Measurements from ENCODE around the gene MAG. TPM values are rescaled to one million over a fixed set of nuclear protein-coding genes. Genes with fewer than 3 reads are reported as not detected.

The MAG gene, protein sequence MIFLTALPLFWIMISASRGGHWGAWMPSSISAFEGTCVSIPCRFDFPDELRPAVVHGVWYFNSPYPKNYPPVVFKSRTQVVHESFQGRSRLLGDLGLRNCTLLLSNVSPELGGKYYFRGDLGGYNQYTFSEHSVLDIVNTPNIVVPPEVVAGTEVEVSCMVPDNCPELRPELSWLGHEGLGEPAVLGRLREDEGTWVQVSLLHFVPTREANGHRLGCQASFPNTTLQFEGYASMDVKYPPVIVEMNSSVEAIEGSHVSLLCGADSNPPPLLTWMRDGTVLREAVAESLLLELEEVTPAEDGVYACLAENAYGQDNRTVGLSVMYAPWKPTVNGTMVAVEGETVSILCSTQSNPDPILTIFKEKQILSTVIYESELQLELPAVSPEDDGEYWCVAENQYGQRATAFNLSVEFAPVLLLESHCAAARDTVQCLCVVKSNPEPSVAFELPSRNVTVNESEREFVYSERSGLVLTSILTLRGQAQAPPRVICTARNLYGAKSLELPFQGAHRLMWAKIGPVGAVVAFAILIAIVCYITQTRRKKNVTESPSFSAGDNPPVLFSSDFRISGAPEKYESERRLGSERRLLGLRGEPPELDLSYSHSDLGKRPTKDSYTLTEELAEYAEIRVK
- total RNA-seq = under 1 TPM in 1 of 2 experiments, not detected in 1; 0.26 TPM

DNA sequence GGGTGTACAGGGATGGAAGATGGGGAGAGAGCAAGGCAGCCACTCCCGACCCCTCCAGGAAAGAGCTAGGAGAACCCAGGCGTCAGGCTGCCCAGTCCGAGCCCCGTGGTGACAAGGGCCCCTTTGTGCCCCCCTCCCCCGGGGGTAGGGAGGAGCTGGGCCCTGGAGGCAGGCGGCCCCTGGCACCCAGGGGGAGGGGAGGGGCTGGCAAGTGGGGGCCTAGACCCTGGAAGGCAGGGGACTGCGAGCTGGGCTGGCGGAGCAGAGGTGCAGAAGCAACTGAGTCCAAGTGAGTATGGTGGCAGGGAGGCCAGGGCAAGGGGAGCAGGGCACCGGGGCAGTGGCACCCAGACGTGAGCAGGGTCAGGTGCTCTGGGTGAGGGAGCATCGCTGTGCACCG is at the start of gene MAG:
Gene MAG (plus strand): TSS at position 246 of the 400 bp plus-strand sequence. CDS start 3,248 bp downstream, outside the sequence.
- CTCF ChIA-PET = no interaction called here
- ATAC-seq (no peak), DNase-seq (no peak)
- Mint-ChIP-seq H3K27me3 (no peaks in the 10 kb centered on the region), H3K4me3 (no peak within 1 kb of the TSS), H3K4me1 (peaks cover 8% of the 10 kb centered on the region), H3K27ac (no peak within 1 kb of the TSS), H3K9me3 (ENCODE audit: low read depth) (no peaks in the 10 kb centered on the region), H3K36me3 (no peaks in the 10 kb centered on the region)

DNA sequence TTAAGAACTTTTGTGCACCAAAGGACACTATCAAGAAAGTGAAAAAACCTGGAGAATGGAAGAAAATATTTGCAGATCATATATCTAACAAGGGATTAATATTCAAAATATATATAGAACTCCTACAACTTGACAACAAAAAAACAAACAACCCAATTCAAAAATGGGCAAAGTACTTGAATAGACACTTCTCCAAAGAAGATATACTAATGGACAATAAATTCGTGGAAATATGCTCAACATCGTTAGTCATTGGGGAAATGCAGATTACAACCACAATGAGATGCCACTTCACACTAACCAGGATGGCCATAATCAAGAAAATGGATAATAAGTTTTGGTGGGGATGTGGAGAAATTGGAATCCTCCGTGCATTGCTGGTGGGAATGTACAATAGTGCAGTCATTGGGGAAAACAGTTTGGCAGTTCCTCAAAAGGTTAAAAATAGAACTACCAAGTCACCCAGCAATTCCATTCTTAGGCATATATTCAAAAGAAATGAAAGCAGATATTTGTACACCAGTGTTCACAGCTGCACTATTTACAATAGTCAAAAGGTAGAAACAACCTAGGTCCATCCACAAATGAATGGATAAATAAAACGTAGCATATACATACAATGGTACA is 45.4 kb upstream of the MAG start:
- Mint-ChIP-seq H3K36me3 (peaks cover 22% of the 10 kb centered on the region), H3K4me1 (peaks cover 25% of the 10 kb centered on the region), H3K4me3 (no peak overlapping the region), H3K27ac (no peak overlapping the region), H3K27me3 (peaks cover 48% of the 10 kb centered on the region), H3K9me3 (ENCODE audit: low read depth) (peaks cover 9% of the 10 kb centered on the region)
- CTCF ChIA-PET = no interaction called here
- DNase-seq = no peak
- no peak for ATAC-seq

DNA sequence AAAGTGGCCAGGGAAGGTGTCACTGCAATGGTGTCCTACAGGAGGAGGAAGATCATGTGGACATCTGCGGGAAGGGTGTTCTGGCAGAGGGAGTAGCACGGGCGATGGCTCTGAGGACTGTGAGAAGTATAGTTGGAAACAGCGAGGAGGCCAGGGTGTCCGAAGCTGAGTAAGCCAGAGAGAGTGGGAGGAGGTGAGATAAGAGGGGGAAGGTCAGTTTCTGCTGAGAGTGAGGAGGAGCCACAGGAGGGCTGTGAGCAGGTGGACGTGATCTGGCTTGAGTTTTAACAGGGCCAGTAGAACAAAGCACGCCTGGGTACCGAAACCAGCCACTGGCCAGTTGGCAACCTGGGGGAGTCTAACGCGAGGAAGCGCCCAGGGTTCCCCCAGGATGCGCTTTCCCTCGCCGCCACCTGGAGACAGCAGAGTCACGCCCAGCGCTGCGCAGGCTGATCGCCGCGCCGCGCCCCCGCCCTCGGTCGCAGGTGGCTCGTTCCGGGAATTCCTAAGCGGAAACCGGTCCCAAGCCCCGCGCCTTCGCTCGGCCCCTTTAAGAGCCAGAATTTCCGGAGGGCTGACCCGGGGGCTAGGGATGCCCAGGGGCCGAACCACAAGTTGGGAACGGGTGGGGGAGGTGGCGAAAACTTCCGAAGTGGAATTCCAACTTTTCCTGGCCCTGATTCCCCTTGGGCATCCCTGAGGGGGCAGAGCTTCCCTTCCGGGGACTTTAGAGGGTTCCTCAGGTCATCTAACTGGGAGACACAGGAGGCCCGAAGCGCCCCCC is 44.2 kb upstream of the MAG start:
- peak overlapping the region; percentile 79 for H3K4me3 Mint-ChIP-seq
- peaks cover 44% of the 10 kb centered on the region for H3K27me3 Mint-ChIP-seq
- H3K4me1 Mint-ChIP-seq = peaks cover 25% of the 10 kb centered on the region
- ATAC-seq = peak; percentile 52
- peaks cover 19% of the 10 kb centered on the region for H3K36me3 Mint-ChIP-seq
- peaks cover 5% of the 10 kb centered on the region for H3K9me3 Mint-ChIP-seq (ENCODE audit: low read depth)
- peak; percentile 57 for DNase-seq
- CTCF ChIA-PET = no interaction called here
- peak overlapping the region; percentile 84 for H3K27ac Mint-ChIP-seq

DNA sequence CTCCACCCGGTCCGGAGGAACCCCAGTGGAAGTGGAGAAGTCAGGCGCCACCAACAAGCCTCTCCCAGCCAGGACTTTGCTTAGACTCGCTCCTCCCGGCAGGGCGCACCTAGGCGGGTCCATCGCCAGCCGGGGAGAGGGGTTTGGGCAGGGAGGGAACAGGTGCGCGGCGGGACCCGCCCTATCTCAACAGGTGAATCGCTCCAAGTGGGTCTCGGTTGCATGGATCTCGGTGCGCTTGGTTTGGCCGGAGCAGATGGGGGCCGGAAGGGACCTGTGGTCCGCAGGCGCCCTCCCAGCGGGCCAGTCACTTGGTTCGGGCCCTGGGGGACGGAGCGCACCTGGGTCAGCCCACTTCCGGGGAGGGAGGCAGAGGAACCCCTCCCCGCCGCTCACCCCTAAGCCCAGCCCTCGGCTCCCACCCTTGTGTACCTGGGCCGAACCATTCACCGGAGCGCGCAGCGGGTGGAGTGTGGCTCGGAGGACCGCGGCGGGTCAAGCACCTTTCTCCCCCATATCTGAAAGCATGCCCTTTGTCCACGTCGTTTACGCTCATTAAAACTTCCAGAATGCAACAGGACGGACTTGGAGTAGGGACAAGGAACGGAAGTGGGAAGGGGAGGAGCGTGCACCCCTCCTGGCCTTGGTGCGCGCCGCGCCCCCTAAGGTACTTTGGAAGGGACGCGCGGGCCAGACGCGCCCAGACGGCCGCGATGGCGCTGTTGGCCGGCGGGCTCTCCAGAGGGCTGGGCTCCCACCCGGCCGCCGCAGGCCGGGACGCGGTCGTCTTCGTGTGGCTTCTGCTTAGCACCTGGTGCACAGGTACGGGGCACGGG is 43.4 kb upstream of the MAG start, which contains the start of gene LSR:
Gene LSR (plus strand): TSS at position 693 of the 836 bp plus-strand sequence. CDS start 21 bp downstream, at position 714.
- DNase-seq (peak; percentile 83), ATAC-seq (peak; percentile 93)
- H3K9me3 Mint-ChIP-seq (ENCODE audit: low read depth) = peaks cover 5% of the 10 kb centered on the region
- CTCF ChIA-PET = no interaction called here
- H3K4me1 Mint-ChIP-seq = peaks cover 25% of the 10 kb centered on the region
- H3K27ac Mint-ChIP-seq = peak within 1 kb of the TSS; percentile 84
- H3K4me3 Mint-ChIP-seq = peak within 1 kb of the TSS; percentile 79
- H3K36me3 Mint-ChIP-seq = peaks cover 16% of the 10 kb centered on the region
- H3K27me3 Mint-ChIP-seq = peaks cover 36% of the 10 kb centered on the region

DNA sequence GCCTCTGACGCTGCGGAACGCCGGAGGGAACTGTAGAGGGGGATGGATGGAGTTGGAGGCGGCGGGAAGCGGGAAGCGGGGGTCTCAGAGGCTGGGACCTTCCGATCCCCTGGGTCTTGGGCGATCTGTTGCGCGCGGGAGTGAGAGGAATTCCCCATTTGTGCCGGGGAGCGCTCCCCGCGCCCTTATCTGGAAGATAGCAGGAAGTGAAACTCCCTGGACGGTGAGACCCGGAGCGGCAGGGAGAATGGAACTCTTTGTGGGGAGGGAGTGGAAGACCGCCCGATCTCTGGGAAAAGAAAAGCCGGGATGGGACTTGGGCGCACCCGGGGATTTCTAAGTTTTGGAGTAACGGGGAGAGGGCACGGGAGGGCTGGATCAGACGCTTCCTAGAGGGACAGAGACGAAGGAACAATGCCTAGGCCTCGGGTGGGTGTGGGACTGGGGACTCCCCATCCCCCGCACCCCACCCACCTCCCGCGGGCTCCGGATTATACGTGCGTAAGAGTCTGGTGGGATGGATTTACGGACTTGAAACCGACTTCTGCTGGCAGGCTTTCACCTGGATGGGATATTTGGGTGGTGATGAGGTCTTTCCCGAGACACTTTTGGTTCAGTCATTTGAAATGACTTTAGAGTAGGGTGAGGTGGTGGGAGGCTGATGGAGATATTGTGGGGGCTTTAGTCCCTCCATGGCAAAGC is 42.7 kb upstream of the MAG start:
- H3K27me3 Mint-ChIP-seq = peaks cover 29% of the 10 kb centered on the region
- H3K4me1 Mint-ChIP-seq = peaks cover 25% of the 10 kb centered on the region
- peak overlapping the region; percentile 33 for H3K27ac Mint-ChIP-seq
- CTCF ChIA-PET = no interaction called here
- ATAC-seq (no peak), DNase-seq (no peak)
- peak overlapping the region; percentile 79 for H3K4me3 Mint-ChIP-seq
- H3K9me3 Mint-ChIP-seq (ENCODE audit: low read depth) = no peaks in the 10 kb centered on the region
- peaks cover 13% of the 10 kb centered on the region for H3K36me3 Mint-ChIP-seq

DNA sequence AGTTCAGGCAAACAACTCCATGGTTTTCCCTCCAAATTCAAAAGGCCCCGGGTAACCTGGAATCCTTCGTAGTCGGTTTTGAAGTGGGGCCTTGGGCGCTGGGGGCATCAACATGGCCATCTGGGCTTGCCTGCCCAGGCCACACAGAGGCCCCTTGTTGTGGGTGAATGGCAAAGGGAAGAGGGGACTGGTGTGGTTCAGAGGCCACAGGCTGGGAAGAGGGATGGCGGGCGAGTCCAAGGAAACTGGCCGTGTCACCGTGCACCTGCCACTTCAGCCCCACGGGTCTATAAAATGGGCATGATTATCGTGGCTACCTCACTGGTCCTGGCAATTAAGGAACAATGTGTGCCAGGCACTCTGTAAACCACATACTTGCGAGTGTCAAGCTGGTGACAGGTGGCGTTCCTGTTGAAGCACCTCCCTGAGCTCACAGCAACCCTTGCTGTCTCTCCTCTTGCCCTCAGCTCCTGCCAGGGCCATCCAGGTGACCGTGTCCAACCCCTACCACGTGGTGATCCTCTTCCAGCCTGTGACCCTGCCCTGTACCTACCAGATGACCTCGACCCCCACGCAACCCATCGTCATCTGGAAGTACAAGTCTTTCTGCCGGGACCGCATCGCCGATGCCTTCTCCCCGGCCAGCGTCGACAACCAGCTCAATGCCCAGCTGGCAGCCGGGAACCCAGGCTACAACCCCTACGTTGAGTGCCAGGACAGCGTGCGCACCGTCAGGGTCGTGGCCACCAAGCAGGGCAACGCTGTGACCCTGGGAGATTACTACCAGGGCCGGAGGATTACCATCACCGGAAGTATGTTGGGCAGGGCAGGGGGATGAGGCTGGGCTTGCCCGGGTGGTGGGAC is 41.9 kb upstream of the MAG start:
- Mint-ChIP-seq H3K4me1 (peaks cover 25% of the 10 kb centered on the region), H3K36me3 (peaks cover 8% of the 10 kb centered on the region), H3K9me3 (ENCODE audit: low read depth) (no peaks in the 10 kb centered on the region), H3K27ac (no peak overlapping the region), H3K27me3 (peaks cover 24% of the 10 kb centered on the region), H3K4me3 (peak overlapping the region; percentile 79)
- CTCF ChIA-PET = interaction anchor here (1.1 kb wide), 1 partner anchor 20 kb away, joined by 3 read pairs; no protein-coding TSS in a partner anchor
- ATAC-seq (no peak), DNase-seq (peak; percentile 36)

DNA sequence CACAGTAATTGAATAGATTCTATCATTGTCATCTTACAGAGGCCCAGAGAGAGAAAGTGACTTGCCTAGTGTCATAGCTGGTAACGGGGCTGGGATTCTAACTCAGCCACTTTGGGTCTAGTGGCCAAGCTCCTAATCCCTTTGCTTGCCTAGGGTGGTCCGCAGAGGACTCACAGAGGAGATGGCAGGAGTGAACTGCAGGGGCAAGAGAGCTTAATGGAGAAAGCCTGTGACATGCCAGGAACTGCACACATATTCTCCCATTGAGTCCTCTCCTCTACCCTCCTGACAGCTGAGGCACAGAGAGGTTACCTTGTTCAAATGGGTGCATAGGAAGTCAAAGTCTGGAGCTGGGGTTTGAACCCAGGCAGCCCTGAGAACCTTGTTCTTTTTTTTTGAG is 40.5 kb upstream of the MAG start:
- CTCF ChIA-PET = interaction anchor here (1.1 kb wide), 1 partner anchor 18 kb away, joined by 3 read pairs; no protein-coding TSS in a partner anchor
- no peak for ATAC-seq
- Mint-ChIP-seq H3K27ac (no peak overlapping the region), H3K4me1 (peaks cover 25% of the 10 kb centered on the region), H3K9me3 (ENCODE audit: low read depth) (no peaks in the 10 kb centered on the region), H3K4me3 (no peak overlapping the region), H3K27me3 (peaks cover 17% of the 10 kb centered on the region), H3K36me3 (peaks cover 7% of the 10 kb centered on the region)
- no peak for DNase-seq

DNA sequence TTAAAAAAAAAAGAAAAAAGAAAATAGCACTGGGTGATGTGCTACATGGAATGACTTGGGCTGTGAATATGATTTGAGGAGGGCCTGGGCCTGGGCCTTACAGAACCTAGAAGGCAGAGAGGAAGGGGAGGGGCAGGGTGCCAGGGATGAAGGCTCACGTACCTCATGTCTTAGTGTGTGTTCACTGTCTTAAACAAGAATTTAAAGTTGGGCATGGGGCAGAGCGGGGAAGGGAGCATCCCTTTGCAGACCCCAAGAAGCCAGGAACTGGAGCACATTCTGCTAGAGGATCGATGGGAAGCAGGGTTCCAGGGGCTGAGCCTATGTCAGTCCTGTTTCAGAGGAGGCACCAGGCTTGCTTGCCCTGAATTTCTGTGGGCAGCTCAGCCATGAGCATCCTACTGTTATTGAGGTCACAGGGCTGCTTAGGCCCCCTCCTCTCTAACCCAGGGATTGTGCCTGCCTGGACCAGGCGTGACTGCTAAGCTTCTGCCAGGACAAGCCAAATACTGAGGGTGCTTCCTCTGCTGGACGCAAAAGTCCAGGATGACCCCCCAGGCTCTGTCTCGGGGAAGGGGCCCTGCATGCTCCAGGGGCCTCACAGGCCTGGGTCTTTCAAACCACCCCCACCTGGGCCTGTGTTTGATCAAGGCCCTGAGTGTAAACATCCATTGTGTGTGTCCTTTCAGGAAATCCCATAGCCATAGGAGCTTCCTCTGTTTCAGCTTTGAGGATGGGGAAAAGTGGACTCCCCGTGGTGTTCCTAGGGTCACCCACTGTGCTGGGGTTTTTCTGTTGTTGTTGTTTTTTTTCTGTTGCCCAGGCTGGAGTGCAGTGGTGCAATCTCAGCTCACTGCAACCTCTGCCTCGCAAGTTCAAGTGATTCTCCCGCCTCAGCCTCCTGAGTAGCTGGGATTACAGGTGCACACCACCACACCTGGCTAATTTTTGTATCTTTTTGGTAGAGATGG is 38.4 kb upstream of the MAG start:
- CTCF ChIA-PET = interaction anchor here (1.2 kb wide), 1 partner anchor 112 kb away, joined by 3 read pairs; no protein-coding TSS in a partner anchor
- Mint-ChIP-seq H3K36me3 (peaks cover 7% of the 10 kb centered on the region), H3K27me3 (peaks cover 6% of the 10 kb centered on the region), H3K27ac (no peak overlapping the region), H3K9me3 (ENCODE audit: low read depth) (no peaks in the 10 kb centered on the region), H3K4me3 (no peak overlapping the region), H3K4me1 (peaks cover 18% of the 10 kb centered on the region)
- DNase-seq (peak; percentile 27), ATAC-seq (no peak)

DNA sequence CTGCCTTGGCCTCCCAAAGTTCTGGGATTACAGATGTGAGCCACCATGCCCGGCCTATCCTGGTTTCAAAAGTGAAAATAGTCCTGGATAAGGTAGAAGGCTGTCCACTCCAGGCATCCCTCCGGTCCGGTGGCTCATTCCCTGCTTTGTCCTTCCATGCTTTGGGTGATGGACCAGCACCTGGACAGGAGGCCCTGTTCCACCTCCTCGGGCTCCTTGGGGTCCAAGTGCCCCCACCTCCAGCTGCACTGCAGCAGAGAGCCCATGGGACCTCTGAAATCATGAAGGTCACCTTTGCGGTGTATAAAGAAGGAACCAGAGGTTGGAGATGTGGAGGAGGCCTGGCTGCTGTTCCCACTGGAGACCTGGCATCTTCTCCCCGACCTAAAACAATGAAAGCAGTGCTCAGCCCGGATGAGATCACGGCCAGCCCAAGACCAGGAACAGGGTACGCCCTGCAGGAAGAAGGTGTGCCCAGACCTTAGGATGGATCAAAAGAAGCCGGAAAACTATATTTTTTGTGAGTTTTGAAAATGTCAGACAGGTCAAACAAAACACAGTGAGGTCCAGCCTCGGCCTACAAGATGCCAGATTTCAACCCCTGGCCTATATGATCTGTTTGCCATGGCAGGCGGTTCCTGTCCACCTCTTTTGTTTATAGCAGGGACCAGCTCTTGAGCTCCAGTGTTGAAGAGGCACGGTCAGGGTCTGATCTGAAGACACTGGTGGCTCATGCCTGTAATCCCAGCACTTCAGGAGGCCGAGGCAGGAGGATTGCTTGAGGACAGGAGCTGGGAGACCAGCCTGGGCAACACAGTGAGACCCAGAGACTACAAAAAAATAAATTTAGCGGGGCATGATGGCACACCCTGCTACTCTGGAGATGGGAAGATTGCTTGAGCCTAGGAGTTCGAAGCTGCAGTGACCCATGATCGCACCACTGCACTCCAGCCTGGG is 37.3 kb upstream of the MAG start:
- CTCF ChIA-PET = interaction anchor here (0.9 to 1.2 kb wide), 2 partner anchors 13 to 113 kb away, joined by 3 read pairs; no protein-coding TSS in a partner anchor
- Mint-ChIP-seq H3K36me3 (peaks cover 7% of the 10 kb centered on the region), H3K27ac (no peak overlapping the region), H3K4me3 (no peak overlapping the region), H3K9me3 (ENCODE audit: low read depth) (no peaks in the 10 kb centered on the region), H3K27me3 (no peaks in the 10 kb centered on the region), H3K4me1 (peaks cover 11% of the 10 kb centered on the region)
- DNase-seq (peak; percentile 22), ATAC-seq (no peak)

DNA sequence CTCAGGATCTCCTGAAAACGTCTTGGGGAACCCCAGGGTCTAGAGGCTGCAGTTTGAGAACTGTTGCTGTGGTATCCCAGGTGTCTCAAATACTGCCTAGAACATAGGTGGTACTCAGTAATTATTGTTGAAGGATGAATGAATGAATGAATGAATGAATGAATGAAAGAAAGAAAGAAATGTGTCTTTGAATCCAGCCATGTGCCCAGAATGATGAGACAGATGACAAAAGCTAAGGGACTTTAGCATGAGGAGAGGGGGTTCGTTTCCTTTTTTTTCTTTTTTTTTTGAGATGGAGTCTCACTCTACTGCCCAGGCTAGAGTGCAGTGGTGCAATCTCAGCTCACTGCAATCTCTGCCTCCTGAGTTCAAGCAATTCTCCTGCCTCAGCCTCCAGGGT is 35.4 kb upstream of the MAG start:
- no peak overlapping the region for H3K4me3 Mint-ChIP-seq
- H3K4me1 Mint-ChIP-seq = peaks cover 2% of the 10 kb centered on the region
- no peaks in the 10 kb centered on the region for H3K27me3 Mint-ChIP-seq
- no peaks in the 10 kb centered on the region for H3K9me3 Mint-ChIP-seq (ENCODE audit: low read depth)
- no peak overlapping the region for H3K27ac Mint-ChIP-seq
- CTCF ChIA-PET = no interaction called here
- peaks cover 5% of the 10 kb centered on the region for H3K36me3 Mint-ChIP-seq
- ATAC-seq (no peak), DNase-seq (no peak)
